HG03378 (cell line): ENCODE data around the gene MUSK.
"Not testable (repeated sequence)": the region's sequence is repeated elsewhere in the genome, so short reads cannot be mapped to it uniquely, and the experiment has no call there.

ENCODE experiments used
- ATAC-seq: cut with Tn5 transposase; IDR thresholded peaks from one replicate; pipeline ENCODE4 v1.9.1; 2021; ENCODE audit warnings: mild to moderate bottlenecking, moderate library complexity; ENCODE audit not compliant: unreplicated experiment

Gene MUSK

GRCh38 chr9:110808599-110808980 is 140.0 kb downstream of the MUSK start:
- ATAC-seq = peak; percentile 98

GRCh38 chr9:110809038-110809595 is 140.5 kb downstream of the MUSK start:
- peak; percentile 44 for ATAC-seq

- no peak for ATAC-seq
Measured at GRCh38 chr9:110810262-110810976, 141.8 kb downstream of the MUSK start.

GRCh38 chr9:110812886-110813285 is 144.3 kb downstream of the MUSK start:
- ATAC-seq = no peak

- no peak for ATAC-seq
Measured at GRCh38 chr9:110814159-110814558, 145.6 kb downstream of the MUSK start.

GRCh38 chr9:110815361-110815760 is 146.8 kb downstream of the MUSK start:
- ATAC-seq = no peak

- no peak for ATAC-seq
Measured at GRCh38 chr9:110820381-110820780, 151.8 kb downstream of the MUSK start.

- peak; percentile 97 for ATAC-seq
Measured at GRCh38 chr9:110821064-110821463, 152.5 kb downstream of the MUSK start.

GRCh38 chr9:110825129-110825528 is 156.5 kb downstream of the MUSK start:
- not testable (repeated sequence) for ATAC-seq

- no peak for ATAC-seq
Measured at GRCh38 chr9:110825950-110826349, 157.4 kb downstream of the MUSK start.

GRCh38 chr9:110826400-110826799 is 157.8 kb downstream of the MUSK start:
- ATAC-seq = not testable (repeated sequence)

GRCh38 chr9:110828264-110828663 is 159.7 kb downstream of the MUSK start:
- no peak for ATAC-seq

GRCh38 chr9:110830495-110830894 is 161.9 kb downstream of the MUSK start:
- no peak for ATAC-seq

- ATAC-seq = no peak
Measured at GRCh38 chr9:110832926-110833325, 164.3 kb downstream of the MUSK start.

GRCh38 chr9:110835404-110835803 is 166.8 kb downstream of the MUSK start:
- no peak for ATAC-seq

GRCh38 chr9:110835859-110836271 is 167.3 kb downstream of the MUSK start:
- ATAC-seq = no peak

GRCh38 chr9:110837401-110838005 is 168.9 kb downstream of the MUSK start:
- peak; percentile 86 for ATAC-seq

GRCh38 chr9:110842169-110842568 is 173.6 kb downstream of the MUSK start:
- ATAC-seq = no peak

GRCh38 chr9:110842986-110843385 is 174.4 kb downstream of the MUSK start:
- ATAC-seq = no peak

GRCh38 chr9:110844121-110844520 is 175.5 kb downstream of the MUSK start:
- no peak for ATAC-seq

- ATAC-seq = no peak
Measured at GRCh38 chr9:110846215-110846614, 177.6 kb downstream of the MUSK start.

- no peak for ATAC-seq
Measured at GRCh38 chr9:110847671-110848070, 179.1 kb downstream of the MUSK start.
